GM12878 (cell line): ENCODE data around the gene ATP7B.

Experiments used
- IKZF2 ChIP-seq, 2 experiments: fragments of 450-650 bp; IDR thresholded peaks; 2 replicates each; pipeline ENCODE4 v1.6.1; 2017; ENCODE audit warnings: mild to moderate bottlenecking in 2 of 2, moderate library complexity in 2 of 2
- RB1 ChIP-seq: fragments of 450-650 bp; formaldehyde crosslinking; IDR thresholded peaks from 2 replicates; pipeline ENCODE4 v1.6.1; 2017; ENCODE audit warnings: mild to moderate bottlenecking, borderline replicate concordance
- TF ChIP-seq, protein P1 (sequence below): IDR thresholded peaks from 2 replicates; pipeline ENCODE4 v1.6.1; 2012; ENCODE audit warnings: low read depth, low read length, improper control_type of control experiment

DNA sequence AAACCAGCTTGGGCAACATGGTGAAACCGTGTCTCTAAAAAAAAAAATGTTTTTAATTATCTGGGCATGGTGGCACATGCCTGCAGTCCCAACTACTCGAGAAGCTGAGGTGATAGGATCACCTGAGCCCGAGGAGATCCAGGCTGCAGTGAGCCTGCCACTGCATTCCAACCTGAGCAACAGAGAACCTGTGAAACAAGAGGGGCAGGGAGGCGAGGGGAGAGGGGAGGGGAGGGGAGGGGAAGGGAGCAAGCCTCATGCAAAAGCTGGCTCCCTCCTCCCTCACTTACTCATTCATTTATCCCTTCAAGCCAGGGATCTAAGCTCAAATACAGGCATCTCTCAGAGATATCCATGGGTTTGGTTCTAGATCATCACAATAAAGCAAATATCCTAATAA lies 8.9 kb downstream of the ATP7B start:
- no peak for TF ChIP-seq RB1
- TF ChIP-seq IKZF2 (IDR thresholded peaks at IDR 0.05), result no peak
- TF ChIP-seq, protein P1, sequence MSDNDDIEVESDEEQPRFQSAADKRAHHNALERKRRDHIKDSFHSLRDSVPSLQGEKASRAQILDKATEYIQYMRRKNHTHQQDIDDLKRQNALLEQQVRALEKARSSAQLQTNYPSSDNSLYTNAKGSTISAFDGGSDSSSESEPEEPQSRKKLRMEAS, result no peak
